ENCODE results near the gene CFAP20DC. TPM values are rescaled to one million over a fixed set of nuclear protein-coding genes. Genes with fewer than 3 reads are reported as not detected.
A peak's percentile ranks its signal among the peaks of the same experiment; 100 is the strongest.
"Not testable (repeated sequence)": the region's sequence is repeated elsewhere in the genome, so short reads cannot be mapped to it uniquely, and the experiment has no call there.

Gene CFAP20DC
- polyA plus RNA-seq, 3 donors from 2014 or later, result not detected

- H3K4me3 Mint-ChIP-seq, result no peak overlapping the region
- H3K36me3 Mint-ChIP-seq, result no peaks in the 10 kb centered on the region
Measured at GRCh38 chr3:59064728-59065127, 14.9 kb upstream of the CFAP20DC start.

GRCh38 chr3:59064276-59064675 lies 14.5 kb upstream of the CFAP20DC start:
- Mint-ChIP-seq H3K4me1 (no peaks in the 10 kb centered on the region), H3K27ac (no peak overlapping the region), H3K27me3 (ENCODE audit: low read depth in 3 of 3) (peaks cover 0 to 5% (median 2%) of the 10 kb centered on the region in 3 donors), H3K4me3 (no peak overlapping the region), H3K36me3 (no peaks in the 10 kb centered on the region), H3K9me3 (peaks cover 0 to 14% (median 2%) of the 10 kb centered on the region in 6 donors)
- DNase-seq, result no peak

More at GRCh38 chr3:59064728-59065127, 14.9 kb upstream of the CFAP20DC start:
- H3K9me3 Mint-ChIP-seq, result peaks cover 0 to 14% (median 2%) of the 10 kb centered on the region in 6 donors
- no peaks in the 10 kb centered on the region for H3K4me1 Mint-ChIP-seq
- no peak overlapping the region for H3K27ac Mint-ChIP-seq
- peaks cover 0 to 5% (median 2%) of the 10 kb centered on the region in 3 donors for H3K27me3 Mint-ChIP-seq (ENCODE audit: low read depth in 3 of 3)
- DNase-seq, result no peak

DNA sequence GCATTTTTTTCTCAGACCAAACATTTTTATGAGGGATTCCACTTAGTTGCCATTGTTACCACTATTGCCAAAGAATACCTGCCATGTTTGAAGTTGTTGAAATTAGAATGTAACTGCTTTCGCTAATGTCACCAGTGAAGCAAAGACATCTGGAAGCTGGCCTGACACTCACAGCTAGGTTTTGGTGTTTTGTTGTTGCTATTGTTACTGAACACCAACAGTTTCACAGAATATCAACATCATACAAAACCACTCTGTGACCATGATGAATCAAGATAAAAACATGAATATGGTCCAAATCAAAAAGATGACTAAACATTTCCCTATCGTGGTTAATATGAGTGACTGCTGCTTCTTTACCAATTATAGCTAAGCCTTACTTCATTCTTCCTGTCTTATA lies 6.9 kb upstream of the CFAP20DC start:
- DNase-seq, result no peak
- H3K4me3 Mint-ChIP-seq, result no peak overlapping the region
- H3K36me3 Mint-ChIP-seq, result no peaks in the 10 kb centered on the region
- H3K27ac Mint-ChIP-seq, result no peak overlapping the region
- no peaks in the 10 kb centered on the region for H3K9me3 Mint-ChIP-seq
- H3K4me1 Mint-ChIP-seq, result no peaks in the 10 kb centered on the region
- peaks cover 0 to 1% (median 0%) of the 10 kb centered on the region in 3 donors for H3K27me3 Mint-ChIP-seq (ENCODE audit: low read depth in 3 of 3)

DNA sequence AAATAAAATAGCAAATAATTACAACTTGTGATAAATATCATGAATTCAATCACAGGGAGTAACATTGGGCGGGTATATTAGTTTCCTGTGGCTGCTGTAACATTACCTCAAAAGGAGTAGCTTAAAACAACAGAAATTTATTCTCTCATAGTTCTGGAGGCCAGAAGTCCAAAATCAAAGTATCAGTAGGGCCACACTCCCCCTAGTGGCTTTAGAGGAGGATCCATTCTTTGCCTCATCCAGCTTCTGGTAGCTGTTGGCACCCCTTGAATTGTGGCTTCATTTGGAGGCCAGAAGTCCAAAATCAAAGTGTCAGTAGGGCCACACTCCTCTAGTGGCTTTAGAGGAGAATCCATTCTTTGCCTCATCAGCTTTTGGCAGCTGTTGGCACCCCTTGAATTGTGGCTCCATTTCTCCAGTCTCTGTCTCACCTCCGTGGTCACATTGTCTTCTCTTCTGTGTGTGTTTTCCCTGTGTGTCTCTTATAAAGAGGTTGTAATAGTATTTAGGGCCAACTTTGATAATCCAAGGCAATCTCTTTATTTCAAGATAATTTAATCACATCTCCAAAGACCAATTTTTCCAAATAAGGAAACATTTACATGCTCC lies 3.1 kb upstream of the CFAP20DC start:
- peak overlapping the region in 1 of 6 donors; percentile 13 for H3K27ac Mint-ChIP-seq
- no peak overlapping the region for H3K4me3 Mint-ChIP-seq
- H3K27me3 Mint-ChIP-seq (ENCODE audit: low read depth in 3 of 3), result peaks cover 0 to 2% (median 1%) of the 10 kb centered on the region in 3 donors
- H3K9me3 Mint-ChIP-seq, result peaks cover 0 to 3% (median 0%) of the 10 kb centered on the region in 6 donors
- peaks cover 4 to 6% of the 10 kb centered on the region in 2 donors for H3K4me1 Mint-ChIP-seq
- DNase-seq, result no peak
- H3K36me3 Mint-ChIP-seq, result peaks cover 0 to 3% (median 0%) of the 10 kb centered on the region in 3 donors

DNA sequence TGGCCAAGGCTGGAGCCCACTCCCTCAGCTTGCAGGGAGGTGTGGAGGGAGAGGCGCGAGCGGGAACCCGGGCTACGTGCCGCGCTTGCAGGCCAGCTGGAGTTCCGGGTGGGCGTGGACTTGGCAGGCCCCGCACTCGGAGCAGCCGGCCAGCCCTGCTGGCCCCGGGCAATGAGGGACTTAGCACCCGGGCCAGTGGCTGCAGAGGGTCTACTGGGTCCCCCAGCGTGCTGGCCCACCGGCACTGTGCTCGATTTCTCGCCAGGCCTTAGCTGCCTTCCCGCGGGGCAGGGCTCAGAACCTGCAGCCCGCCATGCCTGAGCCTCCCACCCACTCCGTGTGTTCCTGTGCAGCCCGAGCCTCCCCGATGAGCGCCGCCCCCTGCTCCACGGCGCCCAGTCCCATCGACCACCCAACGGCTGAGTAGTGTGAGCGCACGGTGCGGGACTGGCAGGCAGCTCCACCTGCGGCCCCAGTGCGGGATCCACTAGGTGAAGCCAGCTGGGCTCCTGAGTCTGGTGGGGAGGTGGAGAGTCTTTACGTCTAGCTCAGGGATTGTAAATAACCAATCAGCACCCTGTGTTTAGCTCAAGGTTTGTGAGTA lies 1.1 kb upstream of the CFAP20DC start:
- not testable (repeated sequence) for H3K27ac Mint-ChIP-seq; H3K4me3 Mint-ChIP-seq; H3K4me1 Mint-ChIP-seq; H3K9me3 Mint-ChIP-seq; H3K27me3 Mint-ChIP-seq (ENCODE audit: low read depth in 3 of 3); H3K36me3 Mint-ChIP-seq; DNase-seq

- Mint-ChIP-seq H3K4me1 (peaks cover 4 to 6% of the 10 kb centered on the region in 2 donors), H3K27me3 (ENCODE audit: low read depth in 3 of 3) (peaks cover 1 to 4% (median 4%) of the 10 kb centered on the region in 3 donors), H3K4me3 (no peak overlapping the region), H3K9me3 (peaks cover 0 to 3% (median 0%) of the 10 kb centered on the region in 6 donors), H3K27ac (no peak overlapping the region), H3K36me3 (peaks cover 0 to 3% (median 0%) of the 10 kb centered on the region in 3 donors)
- DNase-seq, result no peak
Measured at GRCh38 chr3:59046839-59047238, 3.0 kb downstream of the CFAP20DC start.

DNA sequence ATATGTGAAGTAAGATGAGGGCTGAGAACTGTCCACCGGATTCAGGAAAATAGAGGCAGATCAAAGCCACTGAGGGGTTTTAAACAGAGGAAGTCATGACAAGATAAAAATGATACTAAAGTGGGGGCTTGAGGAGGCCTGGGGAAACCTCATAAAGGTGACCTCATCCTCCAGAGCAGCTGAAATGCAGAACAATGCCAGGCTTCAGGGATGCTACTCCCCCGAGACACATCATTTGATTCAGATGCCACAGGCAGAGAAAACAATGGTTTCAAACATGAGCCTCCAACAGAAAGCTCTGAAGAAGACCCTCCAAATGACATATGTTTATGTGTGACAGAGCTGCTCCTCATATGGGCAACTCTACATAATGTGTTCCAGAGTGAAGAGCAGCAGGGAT lies 6.4 kb downstream of the CFAP20DC start:
- peaks cover 1 to 4% (median 2%) of the 10 kb centered on the region in 3 donors for H3K27me3 Mint-ChIP-seq (ENCODE audit: low read depth in 3 of 3)

DNA sequence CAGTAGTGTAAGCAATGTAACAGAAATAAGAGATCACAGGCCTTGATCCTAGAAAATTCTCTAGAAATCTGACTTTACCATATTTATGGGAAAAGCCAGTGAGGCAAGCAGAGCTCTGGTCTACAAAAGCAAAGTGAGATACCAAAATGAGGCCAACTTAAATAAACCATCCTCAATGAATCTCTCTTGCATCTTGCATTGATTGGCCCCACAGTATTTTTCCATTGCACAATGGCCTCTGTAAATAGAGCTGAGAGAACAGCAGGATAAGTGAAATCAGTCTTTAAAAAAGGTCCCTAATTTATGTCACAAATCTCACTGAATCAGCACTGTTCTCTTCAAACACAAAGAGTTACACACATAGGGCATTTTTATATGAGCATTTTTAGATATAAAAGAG lies 8.9 kb downstream of the CFAP20DC start:
- peaks cover 0 to 2% (median 2%) of the 10 kb centered on the region in 3 donors for H3K27me3 Mint-ChIP-seq (ENCODE audit: low read depth in 3 of 3)
- no peak overlapping the region for H3K4me3 Mint-ChIP-seq
- no peaks in the 10 kb centered on the region for H3K9me3 Mint-ChIP-seq
- DNase-seq, result no peak
- H3K36me3 Mint-ChIP-seq, result no peaks in the 10 kb centered on the region
- no peaks in the 10 kb centered on the region for H3K4me1 Mint-ChIP-seq
- H3K27ac Mint-ChIP-seq, result no peak overlapping the region

More for the DNA sequence above, 6.4 kb downstream of the CFAP20DC start:
- Mint-ChIP-seq H3K9me3 (peaks cover 0 to under 1% (median 0%) of the 10 kb centered on the region in 6 donors), H3K27ac (no peak overlapping the region), H3K4me3 (no peak overlapping the region), H3K4me1 (no peaks in the 10 kb centered on the region), H3K36me3 (no peaks in the 10 kb centered on the region)
- no peak for DNase-seq

DNA sequence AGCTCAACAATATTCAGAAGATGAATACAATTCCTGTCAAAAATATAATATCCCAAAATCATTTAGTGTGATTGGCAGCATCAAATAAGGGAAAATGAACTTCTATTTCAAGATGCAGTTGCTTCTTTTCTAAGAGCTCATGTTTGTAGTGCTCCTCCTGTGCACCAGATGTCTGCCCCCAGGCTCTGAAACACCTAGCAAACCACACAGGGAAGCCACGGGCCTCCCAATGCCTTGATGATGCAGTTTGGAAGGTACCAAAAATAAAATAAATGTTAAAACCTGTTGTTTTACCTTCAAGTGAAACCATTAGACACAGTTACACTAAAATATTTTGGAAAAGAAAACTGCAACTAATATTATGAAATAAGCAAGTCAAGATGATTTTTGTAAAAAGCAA lies 22.2 kb downstream of the CFAP20DC start:
- H3K27ac Mint-ChIP-seq, result no peak overlapping the region
- H3K27me3 Mint-ChIP-seq (ENCODE audit: low read depth in 3 of 3), result no peaks in the 10 kb centered on the region
- no peak for DNase-seq
- peaks cover 1 to 9% of the 10 kb centered on the region in 2 donors for H3K4me1 Mint-ChIP-seq
- H3K4me3 Mint-ChIP-seq, result no peak overlapping the region
- H3K36me3 Mint-ChIP-seq, result peaks cover 0 to 3% (median 0%) of the 10 kb centered on the region in 3 donors
- H3K9me3 Mint-ChIP-seq, result peaks cover 0 to 2% (median 0%) of the 10 kb centered on the region in 6 donors

GRCh38 chr3:59023612-59024011 lies 26.2 kb downstream of the CFAP20DC start:
- peaks cover 1 to 9% of the 10 kb centered on the region in 2 donors for H3K4me1 Mint-ChIP-seq
- no peak overlapping the region for H3K4me3 Mint-ChIP-seq
- peaks cover 0 to 3% (median 0%) of the 10 kb centered on the region in 3 donors for H3K36me3 Mint-ChIP-seq
- H3K27ac Mint-ChIP-seq, result no peak overlapping the region
- DNase-seq, result no peak
- H3K9me3 Mint-ChIP-seq, result peaks cover 0 to 2% (median 0%) of the 10 kb centered on the region in 6 donors
- H3K27me3 Mint-ChIP-seq (ENCODE audit: low read depth in 3 of 3), result peaks cover 0 to 3% (median 0%) of the 10 kb centered on the region in 3 donors

GRCh38 chr3:59017617-59017984 lies 32.2 kb downstream of the CFAP20DC start:
- Mint-ChIP-seq H3K27ac (no peak overlapping the region), H3K4me3 (no peak overlapping the region), H3K9me3 (peaks cover 0 to 4% (median 0%) of the 10 kb centered on the region in 6 donors), H3K36me3 (no peaks in the 10 kb centered on the region), H3K4me1 (no peaks in the 10 kb centered on the region), H3K27me3 (ENCODE audit: low read depth in 3 of 3) (peaks cover 0 to 3% (median 0%) of the 10 kb centered on the region in 3 donors)
- no peak for DNase-seq

DNA sequence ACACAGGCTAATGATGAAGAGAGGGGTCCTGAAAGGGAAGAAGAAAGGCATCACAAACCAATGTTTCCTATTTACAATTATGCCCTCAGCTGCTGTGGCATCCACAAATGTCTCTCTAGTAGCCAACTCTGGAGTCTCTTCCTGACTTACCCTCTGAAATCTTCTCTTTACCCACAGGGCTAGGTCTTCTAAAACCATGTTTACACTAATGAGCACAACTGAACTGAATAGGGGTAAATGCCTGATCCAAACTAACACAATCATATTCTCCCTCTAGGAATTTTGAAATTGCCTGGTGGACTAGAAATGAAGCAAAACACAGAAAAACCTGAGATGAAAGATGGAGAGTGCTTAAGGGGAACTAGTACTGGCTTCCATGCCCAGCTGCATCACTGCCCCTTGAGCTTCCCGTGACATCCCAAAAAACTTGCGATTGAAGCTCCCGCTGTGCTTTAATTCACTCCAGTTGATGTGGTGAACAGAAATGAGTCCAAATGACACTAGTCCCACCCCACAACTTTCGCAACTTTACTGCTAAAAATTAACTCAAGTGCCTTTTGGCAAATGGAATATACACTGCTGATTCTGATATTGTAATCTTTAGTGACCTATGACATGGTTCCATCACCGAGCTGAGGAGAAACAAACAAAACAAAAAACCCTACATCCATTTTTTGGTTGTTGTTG lies 32.8 kb downstream of the CFAP20DC start:
- Mint-ChIP-seq H3K27ac (no peak overlapping the region), H3K9me3 (peaks cover 0 to 4% (median 0%) of the 10 kb centered on the region in 6 donors), H3K27me3 (ENCODE audit: low read depth in 3 of 3) (peaks cover 0 to 3% (median 0%) of the 10 kb centered on the region in 3 donors), H3K36me3 (no peaks in the 10 kb centered on the region), H3K4me3 (no peak overlapping the region), H3K4me1 (no peaks in the 10 kb centered on the region)
- DNase-seq, result no peak

DNA sequence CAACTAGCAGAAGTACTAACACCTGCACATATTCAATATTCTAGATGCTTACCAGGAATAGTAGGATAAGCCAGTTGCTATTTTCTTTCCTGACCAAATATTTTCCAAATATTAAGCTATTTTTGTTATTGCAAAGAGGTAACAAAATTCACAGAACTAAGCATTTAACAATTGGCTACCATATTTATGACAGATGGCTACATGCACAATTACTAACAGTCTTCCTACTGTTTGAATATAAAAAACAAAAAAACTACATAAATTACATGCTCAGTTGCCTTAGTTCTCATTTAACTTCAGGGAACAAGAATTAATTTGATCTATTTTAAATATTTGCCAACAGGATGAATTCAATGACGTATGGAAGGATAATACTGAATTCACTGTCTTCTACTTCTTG lies 36.2 kb downstream of the CFAP20DC start:
- peaks cover 0 to 2% (median 0%) of the 10 kb centered on the region in 3 donors for H3K27me3 Mint-ChIP-seq (ENCODE audit: low read depth in 3 of 3)
- no peak overlapping the region for H3K4me3 Mint-ChIP-seq
- H3K9me3 Mint-ChIP-seq, result peaks cover 0 to 6% (median 4%) of the 10 kb centered on the region in 6 donors
- no peak for DNase-seq
- no peaks in the 10 kb centered on the region for H3K36me3 Mint-ChIP-seq
- H3K27ac Mint-ChIP-seq, result no peak overlapping the region
- H3K4me1 Mint-ChIP-seq, result no peaks in the 10 kb centered on the region
